GM12878 (cell line): ENCODE data around the gene ADGRG7. TPM values are rescaled to one million over a fixed set of nuclear protein-coding genes. Genes with fewer than 3 reads are reported as not detected.

Experiments used
- ATAC-seq: fragments of 200-7000 bp; cut with Tn5 transposase; 3 replicates; pipeline ENCODE4 v1.9.1; 2020; ENCODE audit warnings: mild to moderate bottlenecking, moderate library complexity
- BruUV-seq: library from RNA; stranded (reverse); fragments of 400-500 nt; replicated peaks from 2 replicates; lab custom pipeline; 2021; lab: Mats Ljungman, UMichigan
- CTCF ChIA-PET: fragments of 300-600 bp; sonication (Branson Sonifier 250); formaldehyde crosslinking; extraction: SDS; loops from one replicate; lab custom pipeline; 2021; ENCODE audit warnings: inconsistent platforms; lab: Yijun Ruan, JAX
- POLR2A ChIA-PET: fragments of 350-600 bp; formaldehyde crosslinking; extraction: SDS; loops from one replicate; lab custom pipeline; 2021; ENCODE audit warnings: inconsistent platforms; lab: Charles Lee
- RAD21 ChIA-PET: fragments of 300-600 bp; sonication (Branson Sonifier 250); formaldehyde crosslinking; loops from one replicate; lab custom pipeline; 2023; ENCODE audit warnings: antibody characterized with exemption; ENCODE audit not compliant: unreplicated experiment; lab: Charles Lee
- SMC1A ChIA-PET: fragments of 300-600 bp; sonication (Branson Sonifier 250); formaldehyde crosslinking; loops from one replicate; lab custom pipeline; 2023; ENCODE audit not compliant: unreplicated experiment, uncharacterized antibody; lab: Charles Lee
- DNase-seq: peaks from one replicate; pipeline ENCODE4 v3.0.0-alpha.2; 2011; ENCODE audit warnings: low read depth, low spot score
- FAIRE-seq: peaks from 3 replicates; lab custom pipeline; 2011; peaks lifted over from hg19 to GRCh38; lab: Jason Lieb, UNC
- H2AFZ ChIP-seq: 2 replicates; pipeline ENCODE4 v1.6.0; 2011; ENCODE audit warnings: low read depth, low read length, control low read depth; ENCODE audit not compliant: control insufficient read depth
- H3K27ac ChIP-seq: 2 replicates; pipeline ENCODE4 v1.5.1; 2011; ENCODE audit warnings: control low read depth; ENCODE audit not compliant: control insufficient read depth, insufficient read depth
- H3K27me3 ChIP-seq, 2 experiments: replicated peaks in 1 of 2; 2 replicates each; pipeline versions ENCODE4 v1.6.0 to v1.6.1; 2011; ENCODE audit warnings: low read length in 1 of 2; ENCODE audit not compliant: control insufficient read depth in 2 of 2, insufficient read depth in 2 of 2
- H3K36me3 ChIP-seq, 2 experiments: 2 replicates each; pipeline ENCODE4 v1.5.1; 2011; ENCODE audit warnings: low read length in 1 of 2; ENCODE audit not compliant: control insufficient read depth in 2 of 2, insufficient read depth in 2 of 2
- H3K4me1 ChIP-seq: 2 replicates; pipeline ENCODE4 v1.6.1; 2011; ENCODE audit warnings: mild to moderate bottlenecking, low read length, moderate library complexity, mixed read lengths; ENCODE audit not compliant: control insufficient read depth, insufficient read depth
- H3K4me2 ChIP-seq: 2 replicates; pipeline ENCODE4 v1.6.0; 2011; ENCODE audit warnings: control low read depth; ENCODE audit not compliant: control insufficient read depth, insufficient read depth
- H3K4me3 ChIP-seq: fragments of 200-600 bp; sonication (generic); 2 replicates; pipeline ENCODE4 v1.5.1; 2016
- H3K79me2 ChIP-seq: 2 replicates; pipeline ENCODE4 v1.6.0; 2011; ENCODE audit warnings: low read length; ENCODE audit not compliant: control insufficient read depth, insufficient read depth
- H3K9ac ChIP-seq: 2 replicates; pipeline ENCODE4 v1.8.0; 2011; ENCODE audit warnings: low read length, control low read depth, mixed read lengths; ENCODE audit not compliant: control insufficient read depth, insufficient read depth
- H3K9me3 ChIP-seq: replicated peaks from 3 replicates; pipeline ENCODE4 v1.5.1; 2011; ENCODE audit warnings: mild to moderate bottlenecking, low read length; ENCODE audit not compliant: control insufficient read depth, insufficient read depth
- H4K20me1 ChIP-seq: 2 replicates; pipeline ENCODE4 v1.6.0; 2011; ENCODE audit not compliant: control insufficient read depth, insufficient read depth
- BCL11A ChIP-seq: IDR thresholded peaks from 2 replicates; pipeline ENCODE4 v1.6.1; 2011; ENCODE audit warnings: low read depth, low read length
- YY1 ChIP-seq: IDR thresholded peaks from 2 replicates; pipeline ENCODE4 v1.6.1; 2011; ENCODE audit warnings: low read depth, mild to moderate bottlenecking, low read length
- WGBS: methylation state at CpG from one replicate; pipeline ENCODE4 v1.1.6; 2016; ENCODE audit warnings: low lambda C conversion rate; ENCODE audit not compliant: insufficient replicate concordance, insufficient coverage; ENCODE audit errors: missing lambda C conversion rate; 5-methylcytosine and 5-hydroxymethylcytosine counted together
- in situ Hi-C: fragments of 300-500 bp; cut with MboI; formaldehyde crosslinking; loops from 9 replicates; pipeline ENCODE4 v1.14.3; 2018; ENCODE audit warnings: mixed read lengths
- intact Hi-C: fragments of 100-400 bp; cut with micrococcal nuclease; formaldehyde crosslinking; loops from one replicate; pipeline ENCODE4 v1.14.2; 2022; ENCODE audit not compliant: unreplicated experiment
- polyA plus RNA-seq, 11 experiments: library from polyadenylated mRNA; depleted of rRNA in 4 of 11; unstranded in 6 of 11; stranded (reverse) in 5 of 11; fragments of >200 nt; fragmentation: Nextera tagmentation in 4 of 11; fragmentation: Illumina TruSeq in 1 of 11; extraction: Ambion mirVana in 4 of 11; extraction: Trizol in 1 of 11; gene quantifications; 1 replicate in 1 of 11; 2 replicates in 10 of 11; pipeline versions ENCODE4 v1.2.1 to v1.2.3, GENCODE V29; 2011 to 2016; ENCODE audit warnings: inconsistent platforms in 2 of 11, missing spikeins in 2 of 11, low read depth in 1 of 11
- total RNA-seq, 4 experiments: library from RNA; depleted of rRNA in 3 of 4; stranded (reverse); fragments of >200 nt in 3 of 4; fragmentation: Illumina TruSeq in 1 of 4; extraction: Trizol in 1 of 4; gene quantifications; 2 replicates each; pipeline versions ENCODE4 v1.2.1 to v1.2.3, GENCODE V29; 2013 to 2021
- TF ChIP-seq, protein P1 (sequence below): fragments of 450-650 bp; IDR thresholded peaks from 2 replicates; pipeline ENCODE4 v1.6.1; 2016; ENCODE audit warnings: mild to moderate bottlenecking
- TF ChIP-seq, protein P2 (sequence below): fragments of 450-650 bp; IDR thresholded peaks from 2 replicates; pipeline ENCODE4 v1.6.1; 2017; ENCODE audit warnings: borderline replicate concordance
- TF ChIP-seq, protein P3 (sequence below): fragments of 450-650 bp; conservative IDR thresholded peaks from 2 replicates; pipeline ENCODE4 v1.6.1; 2017; ENCODE audit warnings: mild to moderate bottlenecking, moderate library complexity

The ADGRG7 gene
- total and polyA plus RNA-seq, 10 of the 15 experiments (the other 5 are each of a cell fraction or from before 2014, with no cell fraction given) = 0.02 to 0.21 (median 0.14) TPM; not detected in 7

DNA sequence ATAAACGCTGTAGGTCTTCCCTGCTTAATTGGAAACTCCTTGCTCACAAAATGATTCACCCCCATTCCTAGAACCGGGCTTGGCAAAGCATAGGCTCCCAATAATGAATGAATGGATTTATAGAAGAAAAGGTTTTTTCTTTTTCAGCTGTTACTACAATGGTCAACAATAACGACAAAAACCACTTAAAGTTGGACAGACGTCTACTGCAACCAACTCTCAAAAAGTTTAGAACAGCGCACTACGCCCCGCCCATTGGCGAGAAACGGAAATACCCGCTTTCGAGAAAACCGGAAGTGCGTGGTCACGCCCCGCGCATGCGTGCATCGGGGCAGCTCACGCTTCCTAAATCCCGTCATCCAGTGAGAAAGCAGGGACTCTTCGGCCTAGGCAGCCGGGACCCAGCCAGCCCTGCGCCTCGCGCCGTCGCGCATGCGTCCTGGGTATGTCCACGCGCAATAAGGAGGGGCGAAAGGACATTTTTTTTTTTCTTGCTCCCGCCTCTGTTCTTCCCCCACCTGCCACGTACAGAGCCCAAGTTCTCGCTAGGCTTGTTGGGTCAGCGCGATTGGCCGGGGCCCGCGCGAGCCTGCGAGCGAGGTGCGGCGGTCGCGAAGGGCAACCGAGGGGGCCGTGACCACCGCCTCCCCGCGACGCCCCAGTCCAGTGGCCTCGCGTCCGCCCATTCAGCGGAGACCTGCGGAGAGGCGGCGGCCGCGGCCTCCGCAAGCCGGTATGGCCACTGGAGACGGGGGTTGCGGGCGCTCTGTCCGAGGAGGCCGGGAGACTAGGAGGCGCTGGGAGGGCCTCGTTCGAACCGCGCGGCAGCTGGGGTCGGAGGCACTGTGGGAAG is 99.8 kb downstream of the ADGRG7 start, which contains the start of gene TFG (continued):
- TF ChIP-seq, protein P1, sequence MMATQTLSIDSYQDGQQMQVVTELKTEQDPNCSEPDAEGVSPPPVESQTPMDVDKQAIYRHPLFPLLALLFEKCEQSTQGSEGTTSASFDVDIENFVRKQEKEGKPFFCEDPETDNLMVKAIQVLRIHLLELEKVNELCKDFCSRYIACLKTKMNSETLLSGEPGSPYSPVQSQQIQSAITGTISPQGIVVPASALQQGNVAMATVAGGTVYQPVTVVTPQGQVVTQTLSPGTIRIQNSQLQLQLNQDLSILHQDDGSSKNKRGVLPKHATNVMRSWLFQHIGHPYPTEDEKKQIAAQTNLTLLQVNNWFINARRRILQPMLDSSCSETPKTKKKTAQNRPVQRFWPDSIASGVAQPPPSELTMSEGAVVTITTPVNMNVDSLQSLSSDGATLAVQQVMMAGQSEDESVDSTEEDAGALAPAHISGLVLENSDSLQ = peak; percentile 92
- TF ChIP-seq, protein P2, sequence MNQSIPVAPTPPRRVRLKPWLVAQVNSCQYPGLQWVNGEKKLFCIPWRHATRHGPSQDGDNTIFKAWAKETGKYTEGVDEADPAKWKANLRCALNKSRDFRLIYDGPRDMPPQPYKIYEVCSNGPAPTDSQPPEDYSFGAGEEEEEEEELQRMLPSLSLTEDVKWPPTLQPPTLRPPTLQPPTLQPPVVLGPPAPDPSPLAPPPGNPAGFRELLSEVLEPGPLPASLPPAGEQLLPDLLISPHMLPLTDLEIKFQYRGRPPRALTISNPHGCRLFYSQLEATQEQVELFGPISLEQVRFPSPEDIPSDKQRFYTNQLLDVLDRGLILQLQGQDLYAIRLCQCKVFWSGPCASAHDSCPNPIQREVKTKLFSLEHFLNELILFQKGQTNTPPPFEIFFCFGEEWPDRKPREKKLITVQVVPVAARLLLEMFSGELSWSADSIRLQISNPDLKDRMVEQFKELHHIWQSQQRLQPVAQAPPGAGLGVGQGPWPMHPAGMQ = no peak

DNA sequence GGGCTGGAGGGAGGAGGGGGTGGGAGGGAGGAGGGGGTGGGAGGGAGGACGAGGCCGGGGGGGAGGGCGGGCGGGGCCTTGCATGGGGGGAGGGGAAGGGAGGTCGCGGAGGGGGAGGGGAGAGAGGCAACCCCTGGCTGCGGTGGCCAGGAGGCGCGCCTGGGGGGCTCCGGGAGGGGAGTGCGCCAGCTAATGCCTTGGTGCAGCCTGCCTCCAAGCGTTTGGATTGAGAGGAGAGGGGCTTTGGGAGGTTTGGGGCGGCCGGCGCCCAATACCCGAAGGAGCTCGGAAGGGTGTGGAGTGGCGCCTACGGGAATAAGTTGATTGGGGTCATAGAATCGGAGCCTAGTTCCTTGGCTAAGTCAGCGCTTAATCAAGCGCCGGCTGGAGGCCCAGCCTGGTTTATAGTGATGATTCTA is 100.5 kb downstream of the ADGRG7 start:
- WGBS = under 1% methylated on average over 12 of the region's 23 CpGs
- ATAC-seq (peak; percentile 9), DNase-seq (no peak), FAIRE-seq (no peak)
- CTCF ChIA-PET = interaction anchor here (0.9 to 3.7 kb wide), 11 partner anchors 9 to 247 kb away, joined by 3 to 12 read pairs (median 5); no protein-coding TSS in a partner anchor
- Histone ChIP-seq H3K4me2 (peak overlapping the region; percentile 64), H3K79me2 (peaks cover 53% of the 10 kb centered on the region), H4K20me1 (no peaks in the 10 kb centered on the region), H2AFZ (no peak overlapping the region), H3K9me3 (no peaks in the 10 kb centered on the region; the same call in 1 of the 3 replicates), H3K4me1 (peaks cover 9% of the 10 kb centered on the region), H3K9ac (peak overlapping the region; percentile 91), H3K27me3 (no peaks in the 10 kb centered on the region), H3K27ac (peak overlapping the region; percentile 91), H3K4me3 (peak overlapping the region; percentile 78), H3K36me3 (peaks cover 0 to 4% of the 10 kb centered on the region in 2 experiments; a peak in 1 of 4 replicates)
- 0 out of 2 replicates have a peak, but pooled peaks have one; percentile 4 for TF ChIP-seq YY1
- TF ChIP-seq, protein P3, sequence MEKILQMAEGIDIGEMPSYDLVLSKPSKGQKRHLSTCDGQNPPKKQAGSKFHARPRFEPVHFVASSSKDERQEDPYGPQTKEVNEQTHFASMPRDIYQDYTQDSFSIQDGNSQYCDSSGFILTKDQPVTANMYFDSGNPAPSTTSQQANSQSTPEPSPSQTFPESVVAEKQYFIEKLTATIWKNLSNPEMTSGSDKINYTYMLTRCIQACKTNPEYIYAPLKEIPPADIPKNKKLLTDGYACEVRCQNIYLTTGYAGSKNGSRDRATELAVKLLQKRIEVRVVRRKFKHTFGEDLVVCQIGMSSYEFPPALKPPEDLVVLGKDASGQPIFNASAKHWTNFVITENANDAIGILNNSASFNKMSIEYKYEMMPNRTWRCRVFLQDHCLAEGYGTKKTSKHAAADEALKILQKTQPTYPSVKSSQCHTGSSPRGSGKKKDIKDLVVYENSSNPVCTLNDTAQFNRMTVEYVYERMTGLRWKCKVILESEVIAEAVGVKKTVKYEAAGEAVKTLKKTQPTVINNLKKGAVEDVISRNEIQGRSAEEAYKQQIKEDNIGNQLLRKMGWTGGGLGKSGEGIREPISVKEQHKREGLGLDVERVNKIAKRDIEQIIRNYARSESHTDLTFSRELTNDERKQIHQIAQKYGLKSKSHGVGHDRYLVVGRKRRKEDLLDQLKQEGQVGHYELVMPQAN = 0 out of 2 replicates have a peak, but pooled peaks have one; percentile 9
- TF ChIP-seq BCL11A = no peak
- in situ Hi-C loops (no loop called here), intact Hi-C loops (loop anchor here (2.0 to 10.0 kb wide), 4 partner anchors 59 to 395 kb away; partner anchors contain the start of genes LNP1 and TOMM70)
- SMC1A ChIA-PET = interaction anchor here (0.9 to 6.0 kb wide), 12 partner anchors 11 to 308 kb away, joined by 3 to 34 read pairs (median 5); partner anchors contain the start of genes LNP1 and TOMM70
- POLR2A ChIA-PET = interaction anchor here (0.7 to 2.1 kb wide), 5 partner anchors 17 to 69 kb away, joined by 3 to 6 read pairs (median 4); no protein-coding TSS in a partner anchor
- no TSS peak for BruUV-seq
- RAD21 ChIA-PET = interaction anchor here (1.0 to 2.0 kb wide), 6 partner anchors 60 to 109 kb away, joined by 3 to 10 read pairs (median 3); no protein-coding TSS in a partner anchor
